ENCODE measurements around the gene ATP8B4. TPM values are rescaled to one million over a fixed set of nuclear protein-coding genes. Genes with fewer than 3 reads are reported as not detected.

ATP8B4 gene
- total RNA-seq, 2 experiments from 2014 or later = 69.2 to 98.3 TPM

DNA sequence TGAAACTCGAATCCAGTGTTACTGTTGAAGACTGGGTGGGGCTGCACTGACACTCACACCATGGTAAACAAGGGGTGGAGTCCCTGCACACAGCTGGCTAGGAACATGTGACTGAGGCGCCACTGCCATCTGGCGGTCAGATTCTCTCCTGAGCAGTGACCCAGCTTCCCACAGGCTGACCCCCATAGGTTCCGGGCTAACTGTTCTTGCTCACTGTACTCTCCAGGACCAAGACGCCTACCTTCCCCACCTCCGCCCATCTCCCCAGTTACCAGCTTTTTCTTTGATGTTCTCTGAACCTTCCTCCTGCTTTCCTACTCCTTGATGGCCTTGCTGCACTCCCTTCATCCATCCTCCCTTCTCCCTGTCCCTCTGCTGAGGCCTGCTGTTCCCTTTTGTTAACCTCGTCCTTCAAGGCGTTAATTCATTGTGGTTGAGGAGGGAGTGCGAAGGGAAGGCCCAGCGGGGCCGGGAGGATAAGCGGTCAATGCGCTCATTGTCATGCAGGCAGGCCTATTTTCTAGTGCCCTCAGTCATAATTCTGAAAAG is 115.2 kb downstream of the ATP8B4 start:
- no peak overlapping the region for H3K4me3 Mint-ChIP-seq
- H3K4me1 Mint-ChIP-seq = peaks cover 17% of the 10 kb centered on the region
- H3K27ac Mint-ChIP-seq = peak overlapping the region; percentile 80
- DNase-seq = peak; percentile 86
- peaks cover 2% of the 10 kb centered on the region for H3K9me3 Mint-ChIP-seq (ENCODE audit: low read depth)
- peak; percentile 99 for ATAC-seq
- H3K27me3 Mint-ChIP-seq = no peaks in the 10 kb centered on the region
- CTCF ChIA-PET = interaction anchor here (0.6 to 2.7 kb wide), 15 partner anchors 12 to 768 kb away, joined by 3 to 15 read pairs (median 3); partner anchors contain the start of gene FGF7
- peaks cover 45% of the 10 kb centered on the region for H3K36me3 Mint-ChIP-seq

DNA sequence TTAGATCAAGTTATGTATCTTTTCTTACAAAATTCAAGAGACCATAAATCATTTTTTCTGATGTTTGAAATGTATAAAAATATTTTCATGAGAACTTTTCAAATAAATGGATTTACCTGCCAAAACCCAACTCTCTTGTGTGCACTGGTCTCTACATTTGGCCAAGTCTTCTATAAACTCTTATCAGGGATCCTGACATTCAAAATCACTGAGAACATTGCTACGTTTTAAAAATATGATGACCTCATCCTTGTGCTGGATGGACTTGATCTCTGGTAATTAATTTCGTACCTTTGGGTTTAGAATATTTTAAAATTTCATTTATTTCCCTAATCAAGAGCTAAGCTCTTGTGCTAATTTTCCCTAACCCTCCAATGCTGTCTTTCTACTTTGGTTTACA is 127.4 kb downstream of the ATP8B4 start:
- Mint-ChIP-seq H3K4me1 (peaks cover 2% of the 10 kb centered on the region), H3K4me3 (no peak overlapping the region), H3K36me3 (peaks cover 53% of the 10 kb centered on the region), H3K27me3 (no peaks in the 10 kb centered on the region), H3K27ac (no peak overlapping the region), H3K9me3 (ENCODE audit: low read depth) (no peaks in the 10 kb centered on the region)
- no peak for DNase-seq
- ATAC-seq = no peak
- CTCF ChIA-PET = interaction anchor here (2.8 kb wide), 1 partner anchor 12 kb away, joined by 15 read pairs; no protein-coding TSS in a partner anchor

DNA sequence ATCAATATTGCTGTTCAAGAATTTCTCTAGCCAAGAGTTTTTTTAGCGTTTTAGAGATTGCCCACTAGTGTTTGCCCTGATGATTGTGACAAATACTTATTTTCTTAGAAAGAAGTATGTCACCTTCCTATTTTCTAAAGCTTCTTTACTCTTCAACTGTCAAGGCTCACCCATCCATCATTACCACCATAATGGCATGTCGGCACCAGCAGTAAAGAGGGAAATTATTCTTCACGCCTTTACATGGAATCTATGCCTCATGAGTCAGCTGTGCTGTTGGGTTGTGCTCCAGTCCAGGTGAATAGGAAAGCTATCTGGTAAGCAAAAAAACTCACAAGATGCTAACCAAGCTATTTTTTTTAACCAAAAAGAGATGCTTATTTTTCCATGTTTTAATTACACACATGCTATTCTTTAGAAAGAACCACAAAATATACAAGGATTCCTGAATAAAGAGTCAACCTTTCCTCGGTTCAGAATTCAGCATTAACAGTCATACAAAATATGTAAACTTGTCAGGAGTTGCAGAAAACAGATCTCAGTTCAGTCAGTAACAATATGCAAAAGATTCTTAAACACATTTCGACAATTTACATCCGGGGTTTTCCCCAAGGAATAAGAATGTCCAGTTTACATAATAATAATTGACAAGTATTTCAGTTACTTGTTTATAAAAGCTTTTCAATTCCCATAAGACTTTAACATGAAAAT is 128.0 kb downstream of the ATP8B4 start:
- Mint-ChIP-seq H3K4me1 (peaks cover 2% of the 10 kb centered on the region), H3K36me3 (peaks cover 52% of the 10 kb centered on the region), H3K9me3 (ENCODE audit: low read depth) (no peaks in the 10 kb centered on the region), H3K27ac (no peak overlapping the region), H3K27me3 (no peaks in the 10 kb centered on the region), H3K4me3 (no peak overlapping the region)
- no peak for DNase-seq
- CTCF ChIA-PET = interaction anchor here (2.8 kb wide), 1 partner anchor 12 kb away, joined by 15 read pairs; no protein-coding TSS in a partner anchor
- ATAC-seq = no peak

DNA sequence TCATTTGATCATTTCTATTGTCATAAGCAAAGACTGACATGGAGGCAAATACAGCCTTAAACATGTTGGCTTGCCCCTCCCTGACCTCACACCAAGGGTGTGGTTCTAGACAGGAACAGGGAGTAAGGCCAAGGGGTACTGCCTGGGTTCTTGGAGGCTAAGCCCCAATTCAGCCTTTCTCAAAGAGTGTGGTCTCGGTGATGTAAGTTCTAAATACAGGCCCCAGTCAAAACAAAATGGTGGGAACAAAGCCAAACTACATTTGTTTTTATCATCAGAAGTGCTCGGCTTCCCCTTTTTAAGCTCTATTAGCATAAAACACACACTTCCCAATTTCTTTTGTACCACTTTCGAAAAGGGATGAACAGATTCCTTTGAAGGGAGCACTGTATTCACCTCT is 129.5 kb downstream of the ATP8B4 start:
- H3K4me1 Mint-ChIP-seq = peaks cover 2% of the 10 kb centered on the region
- H3K27me3 Mint-ChIP-seq = no peaks in the 10 kb centered on the region
- no peaks in the 10 kb centered on the region for H3K9me3 Mint-ChIP-seq (ENCODE audit: low read depth)
- no peak overlapping the region for H3K27ac Mint-ChIP-seq
- ATAC-seq (no peak), DNase-seq (no peak)
- no peak overlapping the region for H3K4me3 Mint-ChIP-seq
- CTCF ChIA-PET = no interaction called here
- H3K36me3 Mint-ChIP-seq = peaks cover 51% of the 10 kb centered on the region

DNA sequence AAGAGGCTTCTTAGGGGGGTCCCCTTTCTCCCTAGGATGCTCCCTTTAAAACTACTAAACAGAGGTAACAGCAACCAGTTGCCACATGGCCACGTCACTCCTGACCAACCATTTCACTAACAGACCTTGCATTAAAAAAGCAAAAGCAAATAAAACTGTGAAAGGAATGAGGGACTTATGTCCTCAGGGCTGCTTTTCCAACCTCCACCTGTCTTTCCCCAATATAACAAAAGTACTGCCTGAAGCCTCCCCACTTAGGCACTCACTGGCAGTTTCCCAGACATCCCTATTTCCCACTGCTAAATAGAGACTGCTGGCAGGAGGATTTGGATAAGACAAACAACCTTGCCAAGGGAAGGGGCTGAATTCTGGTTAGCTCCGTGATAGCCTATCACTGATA is 130.3 kb downstream of the ATP8B4 start:
- H3K36me3 Mint-ChIP-seq = peaks cover 53% of the 10 kb centered on the region
- H3K27me3 Mint-ChIP-seq = no peaks in the 10 kb centered on the region
- no peaks in the 10 kb centered on the region for H3K9me3 Mint-ChIP-seq (ENCODE audit: low read depth)
- no peak for DNase-seq
- no peak for ATAC-seq
- H3K4me3 Mint-ChIP-seq = no peak overlapping the region
- H3K4me1 Mint-ChIP-seq = peaks cover 2% of the 10 kb centered on the region
- CTCF ChIA-PET = interaction anchor here (1.4 kb wide), 1 partner anchor 15 kb away, joined by 3 read pairs; no protein-coding TSS in a partner anchor
- no peak overlapping the region for H3K27ac Mint-ChIP-seq

DNA sequence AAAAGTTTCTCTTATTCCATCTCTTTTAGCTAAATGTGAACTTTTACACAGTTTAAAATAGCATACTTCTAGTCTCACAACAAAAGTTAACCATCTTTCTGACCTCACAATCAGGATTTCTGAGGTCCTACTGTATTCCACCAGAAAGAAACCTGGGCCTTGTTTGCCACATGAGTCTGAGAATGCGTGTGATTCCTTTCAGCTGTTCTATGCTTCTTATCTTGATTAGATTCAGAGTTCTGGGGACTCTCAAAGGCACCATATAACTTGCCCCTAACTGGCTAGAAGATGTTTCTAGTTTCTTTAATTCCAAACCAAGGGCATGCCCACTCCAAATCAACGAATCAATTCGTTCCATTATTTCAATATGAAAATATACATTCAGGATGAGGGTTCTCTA is 131.1 kb downstream of the ATP8B4 start:
- no peaks in the 10 kb centered on the region for H3K9me3 Mint-ChIP-seq (ENCODE audit: low read depth)
- CTCF ChIA-PET = interaction anchor here (1.4 kb wide), 1 partner anchor 16 kb away, joined by 3 read pairs; no protein-coding TSS in a partner anchor
- no peaks in the 10 kb centered on the region for H3K27me3 Mint-ChIP-seq
- peaks cover 54% of the 10 kb centered on the region for H3K36me3 Mint-ChIP-seq
- H3K4me1 Mint-ChIP-seq = peaks cover 2% of the 10 kb centered on the region
- DNase-seq (no peak), ATAC-seq (no peak)
- no peak overlapping the region for H3K4me3 Mint-ChIP-seq
- H3K27ac Mint-ChIP-seq = no peak overlapping the region

DNA sequence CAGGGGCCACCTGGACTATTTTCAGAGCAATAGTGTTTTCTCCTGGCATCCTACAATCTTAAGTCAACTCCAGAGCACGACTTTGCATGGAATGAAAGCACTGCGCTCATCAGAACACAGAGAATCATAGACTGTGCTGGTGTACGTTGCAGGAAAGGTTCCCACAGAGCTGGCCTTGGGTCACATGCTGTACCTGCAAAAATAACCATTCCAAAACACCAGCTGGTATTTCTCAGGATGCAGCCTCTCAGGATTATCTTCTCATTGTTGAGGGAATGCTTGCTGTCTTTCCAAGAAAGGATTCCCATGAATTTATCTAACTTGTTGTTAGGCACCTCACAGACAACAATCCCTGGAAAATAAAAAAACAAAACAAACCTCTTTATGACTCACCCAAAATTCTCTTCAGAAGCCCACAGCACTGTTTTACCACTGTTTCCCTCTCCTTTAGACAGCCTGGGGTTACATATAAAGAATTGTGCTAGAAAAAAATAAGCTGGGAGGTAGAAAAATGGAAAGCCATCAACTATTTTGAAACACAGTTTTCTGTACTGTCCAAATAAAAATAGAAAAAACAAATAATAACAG is 131.7 kb downstream of the ATP8B4 start:
- H3K27ac Mint-ChIP-seq = no peak overlapping the region
- H3K9me3 Mint-ChIP-seq (ENCODE audit: low read depth) = no peaks in the 10 kb centered on the region
- H3K27me3 Mint-ChIP-seq = no peaks in the 10 kb centered on the region
- CTCF ChIA-PET = interaction anchor here (1.4 kb wide), 1 partner anchor 16 kb away, joined by 3 read pairs; no protein-coding TSS in a partner anchor
- peaks cover 2% of the 10 kb centered on the region for H3K4me1 Mint-ChIP-seq
- ATAC-seq = no peak
- DNase-seq = no peak
- H3K36me3 Mint-ChIP-seq = peaks cover 52% of the 10 kb centered on the region
- no peak overlapping the region for H3K4me3 Mint-ChIP-seq

DNA sequence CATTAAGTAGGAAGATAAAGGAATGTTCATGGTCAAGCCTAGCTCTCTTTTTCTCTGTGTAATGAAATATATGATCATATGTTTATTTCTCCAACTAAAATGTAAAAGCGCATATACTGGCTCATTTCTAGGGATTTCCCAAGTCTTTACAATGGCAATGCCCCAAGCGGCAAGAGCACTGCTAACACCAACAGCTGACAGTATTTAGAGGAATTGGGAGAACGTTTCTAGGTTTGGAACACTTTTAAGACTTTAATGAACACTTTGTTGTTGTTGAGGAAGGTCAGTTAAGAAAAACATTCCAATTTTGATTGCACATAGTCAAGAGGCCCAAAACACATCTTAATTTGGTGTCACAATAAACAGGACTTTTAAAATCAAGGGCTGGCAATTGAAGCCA is 132.7 kb downstream of the ATP8B4 start:
- peaks cover 2% of the 10 kb centered on the region for H3K4me1 Mint-ChIP-seq
- DNase-seq = no peak
- no peak for ATAC-seq
- CTCF ChIA-PET = no interaction called here
- H3K27ac Mint-ChIP-seq = no peak overlapping the region
- H3K27me3 Mint-ChIP-seq = no peaks in the 10 kb centered on the region
- H3K9me3 Mint-ChIP-seq (ENCODE audit: low read depth) = no peaks in the 10 kb centered on the region
- H3K4me3 Mint-ChIP-seq = no peak overlapping the region
- peaks cover 50% of the 10 kb centered on the region for H3K36me3 Mint-ChIP-seq

DNA sequence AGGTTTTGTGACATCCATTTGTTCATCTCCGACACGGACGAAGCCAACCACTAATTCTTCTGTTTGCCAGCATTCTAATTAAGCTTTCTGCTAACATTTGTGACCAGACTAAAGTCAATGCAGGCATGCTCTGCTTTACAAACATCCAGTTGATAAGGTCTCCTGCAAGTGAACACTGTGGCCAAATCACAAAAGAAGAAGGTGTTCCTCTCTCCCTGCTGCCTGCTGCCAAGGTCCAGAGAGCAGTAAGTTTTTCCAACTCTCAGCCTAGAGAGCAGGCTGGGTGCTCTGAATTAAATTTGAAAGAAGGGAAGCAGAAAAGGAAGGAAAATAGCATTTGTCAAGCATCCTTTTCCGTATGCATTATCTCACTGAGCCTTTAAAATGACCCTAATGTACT is 133.6 kb downstream of the ATP8B4 start:
- Mint-ChIP-seq H3K27ac (no peak overlapping the region), H3K4me1 (peaks cover 5% of the 10 kb centered on the region), H3K9me3 (ENCODE audit: low read depth) (no peaks in the 10 kb centered on the region), H3K36me3 (peaks cover 50% of the 10 kb centered on the region), H3K27me3 (no peaks in the 10 kb centered on the region), H3K4me3 (no peak overlapping the region)
- DNase-seq = no peak
- CTCF ChIA-PET = no interaction called here
- ATAC-seq = no peak

DNA sequence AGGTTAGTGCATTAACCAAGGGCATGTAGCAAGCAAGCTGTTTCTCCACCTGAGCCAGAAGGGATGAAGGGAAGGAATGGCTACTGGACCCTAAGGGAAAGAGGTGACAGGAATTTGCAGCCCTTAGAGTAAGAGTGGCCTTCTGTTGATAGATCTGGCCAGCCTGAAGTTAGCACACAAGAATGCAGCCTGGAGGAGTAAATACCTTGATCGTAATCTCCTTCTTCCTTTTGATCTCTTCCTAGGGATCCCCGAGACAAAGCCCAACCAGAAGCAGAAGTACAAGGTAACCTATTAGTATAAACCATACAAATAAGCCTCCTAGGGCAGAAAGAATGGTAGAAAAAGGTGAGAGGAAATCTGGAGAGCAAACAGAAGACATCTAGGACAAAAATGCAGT is 134.6 kb downstream of the ATP8B4 start:
- H3K27ac Mint-ChIP-seq = no peak overlapping the region
- H3K27me3 Mint-ChIP-seq = no peaks in the 10 kb centered on the region
- H3K4me1 Mint-ChIP-seq = peaks cover 11% of the 10 kb centered on the region
- H3K9me3 Mint-ChIP-seq (ENCODE audit: low read depth) = no peaks in the 10 kb centered on the region
- ATAC-seq (no peak), DNase-seq (no peak)
- CTCF ChIA-PET = no interaction called here
- no peak overlapping the region for H3K4me3 Mint-ChIP-seq
- H3K36me3 Mint-ChIP-seq = peaks cover 54% of the 10 kb centered on the region

DNA sequence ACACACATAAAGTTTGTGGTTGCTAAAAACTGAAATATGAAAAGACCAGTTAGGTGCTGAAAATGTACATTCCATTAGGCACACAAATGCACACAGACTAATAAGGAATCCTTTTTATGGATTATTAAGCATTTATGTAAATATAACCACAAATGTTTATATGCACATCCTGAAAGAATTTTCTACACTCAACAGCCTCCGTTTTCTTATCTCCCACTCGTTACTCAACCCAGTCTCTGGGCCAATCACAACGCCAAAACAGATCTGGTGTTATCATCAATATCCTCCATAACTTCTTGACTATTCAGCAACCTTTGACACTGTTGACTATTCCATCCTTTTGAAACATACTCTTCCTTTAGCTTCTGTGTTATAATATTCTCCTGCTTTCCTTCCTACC is 136.4 kb downstream of the ATP8B4 start:
- Mint-ChIP-seq H3K36me3 (peaks cover 58% of the 10 kb centered on the region), H3K9me3 (ENCODE audit: low read depth) (no peaks in the 10 kb centered on the region), H3K27me3 (no peaks in the 10 kb centered on the region), H3K27ac (no peak overlapping the region), H3K4me1 (peaks cover 13% of the 10 kb centered on the region), H3K4me3 (no peak overlapping the region)
- CTCF ChIA-PET = interaction anchor here (1.3 kb wide), 1 partner anchor 20 kb away, joined by 3 read pairs; no protein-coding TSS in a partner anchor
- ATAC-seq = no peak
- DNase-seq = no peak

DNA sequence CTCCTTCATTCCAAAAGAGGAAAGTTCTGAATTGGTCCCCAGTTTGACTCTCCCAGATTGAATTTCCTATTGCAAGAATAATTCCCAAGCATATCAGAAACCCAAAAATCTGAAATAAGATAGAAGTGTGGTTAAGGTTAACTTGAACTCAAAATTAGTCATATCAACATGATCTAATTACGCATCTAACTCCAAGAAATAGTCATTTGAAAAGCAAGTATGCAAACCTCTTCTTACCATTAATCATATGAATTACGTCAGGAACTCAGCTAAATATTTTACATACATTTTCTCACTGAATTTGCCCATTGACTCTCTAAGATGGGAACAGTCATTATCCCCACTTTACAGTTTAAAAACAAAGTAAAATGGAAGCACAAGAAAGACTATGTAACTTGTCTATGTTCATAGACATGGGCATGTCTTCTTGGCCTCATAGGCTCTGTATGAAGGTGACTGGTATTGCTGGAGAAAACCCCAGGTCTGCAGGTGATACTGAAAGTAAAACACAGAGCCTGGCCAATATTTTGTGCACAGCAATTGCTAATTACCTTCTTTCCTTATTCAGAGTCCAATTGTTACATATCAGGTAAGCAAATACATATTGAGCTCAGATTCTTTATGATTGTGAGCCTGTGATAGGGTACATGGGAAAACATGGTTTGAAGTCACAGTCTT is 139.2 kb downstream of the ATP8B4 start:
- H3K36me3 Mint-ChIP-seq = peaks cover 54% of the 10 kb centered on the region
- CTCF ChIA-PET = interaction anchor here (1.4 kb wide), 1 partner anchor 23 kb away, joined by 3 read pairs; no protein-coding TSS in a partner anchor

DNA sequence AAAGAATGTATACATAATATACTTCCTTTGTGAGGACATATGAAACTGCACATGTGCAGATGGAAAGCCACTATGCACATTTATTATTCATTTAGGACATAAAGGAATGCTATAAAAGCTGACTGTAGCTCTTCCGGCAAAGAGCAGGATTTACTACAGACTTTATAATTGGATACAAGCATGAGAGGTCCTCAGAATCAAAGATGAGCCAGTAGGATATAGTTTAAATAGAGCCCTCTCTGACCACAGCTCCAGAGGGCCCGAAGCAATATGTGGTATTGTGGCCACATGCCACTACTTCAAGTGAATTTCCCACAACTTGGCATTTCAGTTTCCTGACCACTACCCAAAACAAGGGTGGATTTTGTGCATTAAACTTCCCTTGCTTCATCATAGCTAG is 140.9 kb downstream of the ATP8B4 start:
- H3K4me3 Mint-ChIP-seq = no peak overlapping the region
- no peaks in the 10 kb centered on the region for H3K27me3 Mint-ChIP-seq
- H3K27ac Mint-ChIP-seq = no peak overlapping the region
- DNase-seq (no peak), ATAC-seq (no peak)
- H3K9me3 Mint-ChIP-seq (ENCODE audit: low read depth) = no peaks in the 10 kb centered on the region
- H3K4me1 Mint-ChIP-seq = peaks cover 18% of the 10 kb centered on the region
- peaks cover 49% of the 10 kb centered on the region for H3K36me3 Mint-ChIP-seq
- CTCF ChIA-PET = no interaction called here

More for the DNA sequence above, 139.2 kb downstream of the ATP8B4 start:
- no peak overlapping the region for H3K4me3 Mint-ChIP-seq
- DNase-seq = no peak
- H3K27ac Mint-ChIP-seq = no peak overlapping the region
- H3K27me3 Mint-ChIP-seq = no peaks in the 10 kb centered on the region
- no peaks in the 10 kb centered on the region for H3K9me3 Mint-ChIP-seq (ENCODE audit: low read depth)
- H3K4me1 Mint-ChIP-seq = peaks cover 13% of the 10 kb centered on the region
- no peak for ATAC-seq

All from activated CD8-positive, alpha-beta memory T cell treated with anti-CD3 and anti-CD28 coated beads, Interleukin-2, amount 10 ng/mL, durations not matched to agents 7 days and 5 days (primary cell).